Measurements from ENCODE around the gene SMURF2. TPM values are rescaled to one million over a fixed set of nuclear protein-coding genes. Genes with fewer than 3 reads are reported as not detected.

The SMURF2 gene
- total RNA-seq, 1 experiment from 2014 or later = 23.0 TPM

- TF ChIP-seq, protein P1, sequence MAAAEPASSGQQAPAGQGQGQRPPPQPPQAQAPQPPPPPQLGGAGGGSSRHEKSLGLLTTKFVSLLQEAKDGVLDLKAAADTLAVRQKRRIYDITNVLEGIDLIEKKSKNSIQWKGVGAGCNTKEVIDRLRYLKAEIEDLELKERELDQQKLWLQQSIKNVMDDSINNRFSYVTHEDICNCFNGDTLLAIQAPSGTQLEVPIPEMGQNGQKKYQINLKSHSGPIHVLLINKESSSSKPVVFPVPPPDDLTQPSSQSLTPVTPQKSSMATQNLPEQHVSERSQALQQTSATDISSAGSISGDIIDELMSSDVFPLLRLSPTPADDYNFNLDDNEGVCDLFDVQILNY (CRISPR knock-in tag; IDR thresholded peaks at IDR 0.05) = no peak
- TF ChIP-seq ZSCAN18 (CRISPR knock-in tag; IDR thresholded peaks at IDR 0.05) (no peak), GTF2I (CRISPR knock-in tag; conservative IDR thresholded peaks at IDR 0.05) (no peak), TP53 (CRISPR knock-in tag; IDR thresholded peaks at IDR 0.05) (no peak), IRF2 (CRISPR knock-in tag; IDR thresholded peaks at IDR 0.05; ENCODE audit: borderline replicate concordance, low read depth) (no peak), AFF4 (CRISPR knock-in tag; IDR thresholded peaks at IDR 0.05; ENCODE audit: borderline replicate concordance) (no peak), MAX (CRISPR knock-in tag; IDR thresholded peaks at IDR 0.05) (no peak)
Observed at GRCh38 chr17:64622931-64623654, 39.0 kb downstream of the SMURF2 start (continued).

DNA sequence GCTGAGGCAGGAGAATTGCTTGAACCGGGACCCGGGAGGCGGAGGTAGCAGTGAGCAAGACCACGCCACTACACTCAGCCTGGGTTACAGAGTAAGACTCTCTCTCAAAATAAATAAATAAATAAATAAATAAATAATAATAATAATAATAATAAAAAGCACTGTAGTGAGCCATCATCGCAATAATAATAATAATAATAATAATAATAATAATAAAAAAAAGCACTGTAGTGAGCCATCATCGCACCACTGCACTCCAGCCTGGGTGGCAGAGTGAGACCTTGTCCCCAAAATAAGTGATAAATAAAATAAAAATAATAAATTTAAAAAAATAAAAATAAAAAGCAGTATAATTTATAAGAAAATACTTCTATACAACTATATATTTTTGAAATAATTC, 40.3 kb downstream of the SMURF2 start:
- CTCF ChIA-PET = no interaction called here
- POLR2A ChIA-PET = no interaction called here
- H3K4me3 Mint-ChIP-seq = no peak overlapping the region
- no peak overlapping the region for H3K27ac Mint-ChIP-seq
- no peaks in the 10 kb centered on the region for H3K4me1 Mint-ChIP-seq
- H3K27me3 Mint-ChIP-seq (ENCODE audit: low read depth) = no peaks in the 10 kb centered on the region
- no peaks in the 10 kb centered on the region for H3K36me3 Mint-ChIP-seq
- no peaks in the 10 kb centered on the region for H3K9me3 Mint-ChIP-seq
- DNase-seq (ENCODE audit: low spot score) = no peak
- ATAC-seq = no peak
- TF ChIP-seq HMGA2 (CRISPR knock-in tag; IDR thresholded peaks at IDR 0.05) = peak; percentile 99
- TF ChIP-seq ESRRA (CRISPR knock-in tag; IDR thresholded peaks at IDR 0.05; ENCODE audit: borderline replicate concordance) = no peak

DNA sequence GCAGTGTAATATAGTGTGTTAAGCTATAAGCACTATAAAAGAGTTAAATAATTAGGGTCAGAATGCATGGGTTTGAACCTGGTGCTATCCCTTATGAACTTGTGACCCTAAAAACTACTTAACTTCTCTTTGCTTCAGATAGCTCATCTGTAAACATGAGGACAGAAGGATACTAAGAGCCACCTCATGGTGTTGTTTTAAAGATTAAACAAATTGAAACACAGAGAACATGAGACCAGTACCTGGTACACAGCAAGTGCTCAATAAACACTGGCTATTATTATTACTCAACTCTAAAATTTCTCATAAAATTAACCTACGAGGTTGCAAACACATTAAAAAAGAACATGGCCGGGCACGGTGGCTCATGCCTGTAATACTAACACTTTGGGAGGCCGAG, 43.3 kb downstream of the SMURF2 start:
- H3K9me3 Mint-ChIP-seq = no peaks in the 10 kb centered on the region
- H3K27me3 Mint-ChIP-seq (ENCODE audit: low read depth) = no peaks in the 10 kb centered on the region
- H3K4me1 Mint-ChIP-seq = no peaks in the 10 kb centered on the region
- DNase-seq (ENCODE audit: low spot score) = no peak
- no peak overlapping the region for H3K4me3 Mint-ChIP-seq
- CTCF ChIA-PET = no interaction called here
- H3K27ac Mint-ChIP-seq = no peak overlapping the region
- ATAC-seq = no peak
- POLR2A ChIA-PET = no interaction called here
- no peaks in the 10 kb centered on the region for H3K36me3 Mint-ChIP-seq
- TF ChIP-seq NFYB (CRISPR knock-in tag; conservative IDR thresholded peaks at IDR 0.05; ENCODE audit: low read depth) (no peak), SMAD4 (CRISPR knock-in tag; IDR thresholded peaks at IDR 0.05) (no peak), MYBL2 (CRISPR knock-in tag; IDR thresholded peaks at IDR 0.05) (no peak), ATF3 (CRISPR knock-in tag; conservative IDR thresholded peaks at IDR 0.05) (no peak), MLX (CRISPR knock-in tag; IDR thresholded peaks at IDR 0.05) (no peak), CBFB (CRISPR knock-in tag; IDR thresholded peaks at IDR 0.05; ENCODE audit: low read depth) (no peak), ZMAT4 (CRISPR knock-in tag; IDR thresholded peaks at IDR 0.05) (no peak), OVOL2 (CRISPR knock-in tag; IDR thresholded peaks at IDR 0.05; ENCODE audit: borderline replicate concordance) (no peak), ELF4 (CRISPR knock-in tag; IDR thresholded peaks at IDR 0.05; ENCODE audit: low read depth) (no peak)
- TF ChIP-seq, protein P2, sequence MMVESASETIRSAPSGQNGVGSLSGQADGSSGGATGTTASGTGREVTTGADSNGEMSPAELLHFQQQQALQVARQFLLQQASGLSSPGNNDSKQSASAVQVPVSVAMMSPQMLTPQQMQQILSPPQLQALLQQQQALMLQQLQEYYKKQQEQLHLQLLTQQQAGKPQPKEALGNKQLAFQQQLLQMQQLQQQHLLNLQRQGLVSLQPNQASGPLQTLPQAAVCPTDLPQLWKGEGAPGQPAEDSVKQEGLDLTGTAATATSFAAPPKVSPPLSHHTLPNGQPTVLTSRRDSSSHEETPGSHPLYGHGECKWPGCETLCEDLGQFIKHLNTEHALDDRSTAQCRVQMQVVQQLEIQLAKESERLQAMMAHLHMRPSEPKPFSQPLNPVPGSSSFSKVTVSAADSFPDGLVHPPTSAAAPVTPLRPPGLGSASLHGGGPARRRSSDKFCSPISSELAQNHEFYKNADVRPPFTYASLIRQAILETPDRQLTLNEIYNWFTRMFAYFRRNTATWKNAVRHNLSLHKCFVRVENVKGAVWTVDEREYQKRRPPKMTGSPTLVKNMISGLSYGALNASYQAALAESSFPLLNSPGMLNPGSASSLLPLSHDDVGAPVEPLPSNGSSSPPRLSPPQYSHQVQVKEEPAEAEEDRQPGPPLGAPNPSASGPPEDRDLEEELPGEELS (CRISPR knock-in tag; IDR thresholded peaks at IDR 0.05) = no peak
- TF ChIP-seq, protein P1 (CRISPR knock-in tag; IDR thresholded peaks at IDR 0.05) = no peak
- TF ChIP-seq, protein P3, sequence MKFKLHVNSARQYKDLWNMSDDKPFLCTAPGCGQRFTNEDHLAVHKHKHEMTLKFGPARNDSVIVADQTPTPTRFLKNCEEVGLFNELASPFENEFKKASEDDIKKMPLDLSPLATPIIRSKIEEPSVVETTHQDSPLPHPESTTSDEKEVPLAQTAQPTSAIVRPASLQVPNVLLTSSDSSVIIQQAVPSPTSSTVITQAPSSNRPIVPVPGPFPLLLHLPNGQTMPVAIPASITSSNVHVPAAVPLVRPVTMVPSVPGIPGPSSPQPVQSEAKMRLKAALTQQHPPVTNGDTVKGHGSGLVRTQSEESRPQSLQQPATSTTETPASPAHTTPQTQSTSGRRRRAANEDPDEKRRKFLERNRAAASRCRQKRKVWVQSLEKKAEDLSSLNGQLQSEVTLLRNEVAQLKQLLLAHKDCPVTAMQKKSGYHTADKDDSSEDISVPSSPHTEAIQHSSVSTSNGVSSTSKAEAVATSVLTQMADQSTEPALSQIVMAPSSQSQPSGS (CRISPR knock-in tag; IDR thresholded peaks at IDR 0.05; ENCODE audit: borderline replicate concordance, low read depth) = no peak

All from WTC11 (cell line).